Measurements from ENCODE around the gene NPIPB8.
"Not testable (repeated sequence)": the region's sequence is repeated elsewhere in the genome, so short reads cannot be mapped to it uniquely, and the experiment has no call there.

DNA sequence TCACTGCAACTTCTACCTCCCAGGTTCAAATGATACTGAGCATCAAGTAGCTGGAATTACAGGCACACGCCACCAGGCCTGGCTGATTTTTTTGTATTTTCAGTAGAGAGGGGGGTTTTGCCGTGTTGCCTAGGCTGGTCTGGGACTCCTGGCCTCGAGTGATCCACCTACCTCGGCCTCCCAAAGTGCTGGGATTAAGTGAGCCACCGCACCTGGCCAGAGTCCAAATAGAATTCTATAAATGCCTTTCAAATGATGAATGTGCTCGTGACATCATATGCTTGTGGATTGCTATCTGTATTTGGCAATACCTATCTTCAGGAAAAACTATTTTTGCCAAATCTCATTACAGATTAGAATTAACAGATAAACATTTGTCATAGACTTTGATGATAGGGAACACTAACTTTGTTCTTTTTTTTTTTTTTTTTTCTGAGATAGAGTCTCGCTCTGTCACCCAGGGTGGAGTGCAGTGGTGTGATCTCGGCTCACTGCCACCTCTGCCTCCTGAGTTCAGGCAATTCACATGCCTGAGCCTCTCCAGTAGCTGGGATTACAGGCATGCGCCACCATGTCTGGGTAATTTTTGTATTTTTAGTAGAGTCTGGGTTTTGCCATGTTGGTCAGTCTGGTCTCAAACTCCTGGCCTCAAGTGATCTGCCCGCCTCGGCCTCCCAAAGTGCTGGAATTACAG, 55.5 kb downstream of the NPIPB8 start:
- TF ChIP-seq CTCF (conservative IDR thresholded peaks at IDR 0.05); EZH2 (IDR thresholded peaks at IDR 0.05; ENCODE audit: low read depth): not testable (repeated sequence)

Data from PC-9 (cell line).